Gastrocnemius medialis (tissue), 4 donors: ENCODE results near the gene TCP10L. TPM values are rescaled to one million over a fixed set of nuclear protein-coding genes. Genes with fewer than 3 reads are reported as not detected.

Source experiments
- ATAC-seq, 2 donors: fragments of 150-250 bp; one replicate each; pipeline ENCODE4 v1.9.1; 2016
- DNase-seq, 2 donors: peaks; one replicate each; pipeline ENCODE4 v3.0.0-alpha.2; 2019
- H3K27ac ChIP-seq, 4 donors: fragments of 200-600 bp; sonication (generic); 1 replicate in 1 of 4; 2 replicates in 3 of 4; pipeline ENCODE4 v1.5.1; 2016 to 2018; ENCODE audit warnings: mild to moderate bottlenecking in 2 of 4, moderate library complexity in 1 of 4
- H3K27me3 ChIP-seq, 3 donors: fragments of 200-600 bp; sonication (generic) in 2 of 3; 1 replicate in 1 of 3; 2 replicates in 2 of 3; pipeline versions ENCODE4 v1.5.1 to v1.6.0; 2016 to 2019; ENCODE audit warnings: mild to moderate bottlenecking in 1 of 3, moderate library complexity in 1 of 3
- H3K36me3 ChIP-seq, 2 donors: fragments of 200-600 bp; sonication (generic) in 1 of 2; one replicate each; pipeline ENCODE4 v1.5.1; 2017 to 2018
- H3K4me1 ChIP-seq, 2 donors: fragments of 200-600 bp; sonication (generic) in 1 of 2; one replicate each; pipeline ENCODE4 v1.5.1; 2016 to 2017; ENCODE audit warnings: mild to moderate bottlenecking in 2 of 2
- H3K4me3 ChIP-seq, 4 donors: fragments of 200-600 bp; sonication (generic) in 3 of 4; 1 replicate in 1 of 4; 2 replicates in 3 of 4; pipeline ENCODE4 v1.5.1; 2016 to 2019; ENCODE audit warnings: mild to moderate bottlenecking in 2 of 4
- H3K9me3 ChIP-seq, 3 donors: fragments of 200-600 bp; sonication (generic) in 2 of 3; 1 replicate in 1 of 3; 2 replicates in 2 of 3; pipeline ENCODE4 v1.5.1; 2016 to 2019
- POLR2A ChIP-seq, 2 donors: fragments of 450-650 bp; IDR thresholded peaks; one replicate each; pipeline ENCODE4 v1.6.1; 2017; ENCODE audit warnings: antibody characterized with exemption in 2 of 2, mild to moderate bottlenecking in 2 of 2, moderate library complexity in 2 of 2
- in situ Hi-C, 4 donors: fragments of 200-750 bp; cut with MboI; loops; one replicate each; pipeline versions ENCODE4 v1.15.0 to v1.8.0; 2017; ENCODE audit warnings: low sequenced_read_pairs in 4 of 4
- intact Hi-C: fragments of 100-400 bp; cut with DNase I; formaldehyde crosslinking; loops from one replicate; pipeline ENCODE4 v1.15.1; 2023; ENCODE audit warnings: low total_unique reads
- total RNA-seq, 4 donors: library from RNA; depleted of rRNA; stranded (reverse); fragments of >200 nt; gene quantifications; one replicate each; pipeline versions ENCODE4 v1.1.0 to v1.2.3, GENCODE V29; 2016
- TF ChIP-seq, protein P1 (sequence below), 5 experiments: fragments of 450-650 bp in 3 of 5; fragments of 200-600 bp in 2 of 5; sonication (generic) in 2 of 5; IDR thresholded peaks in 4 of 5; conservative IDR thresholded peaks in 1 of 5; 1 replicate in 4 of 5; 2 replicates in 1 of 5; pipeline ENCODE4 v1.5.1; 2016 to 2019; ENCODE audit warnings: antibody characterized with exemption in 5 of 5, mild to moderate bottlenecking in 3 of 5, moderate library complexity in 3 of 5

Gene TCP10L
- total RNA-seq, 4 donors from 2014 or later = 0.19 to 0.36 (median 0.33) TPM

DNA sequence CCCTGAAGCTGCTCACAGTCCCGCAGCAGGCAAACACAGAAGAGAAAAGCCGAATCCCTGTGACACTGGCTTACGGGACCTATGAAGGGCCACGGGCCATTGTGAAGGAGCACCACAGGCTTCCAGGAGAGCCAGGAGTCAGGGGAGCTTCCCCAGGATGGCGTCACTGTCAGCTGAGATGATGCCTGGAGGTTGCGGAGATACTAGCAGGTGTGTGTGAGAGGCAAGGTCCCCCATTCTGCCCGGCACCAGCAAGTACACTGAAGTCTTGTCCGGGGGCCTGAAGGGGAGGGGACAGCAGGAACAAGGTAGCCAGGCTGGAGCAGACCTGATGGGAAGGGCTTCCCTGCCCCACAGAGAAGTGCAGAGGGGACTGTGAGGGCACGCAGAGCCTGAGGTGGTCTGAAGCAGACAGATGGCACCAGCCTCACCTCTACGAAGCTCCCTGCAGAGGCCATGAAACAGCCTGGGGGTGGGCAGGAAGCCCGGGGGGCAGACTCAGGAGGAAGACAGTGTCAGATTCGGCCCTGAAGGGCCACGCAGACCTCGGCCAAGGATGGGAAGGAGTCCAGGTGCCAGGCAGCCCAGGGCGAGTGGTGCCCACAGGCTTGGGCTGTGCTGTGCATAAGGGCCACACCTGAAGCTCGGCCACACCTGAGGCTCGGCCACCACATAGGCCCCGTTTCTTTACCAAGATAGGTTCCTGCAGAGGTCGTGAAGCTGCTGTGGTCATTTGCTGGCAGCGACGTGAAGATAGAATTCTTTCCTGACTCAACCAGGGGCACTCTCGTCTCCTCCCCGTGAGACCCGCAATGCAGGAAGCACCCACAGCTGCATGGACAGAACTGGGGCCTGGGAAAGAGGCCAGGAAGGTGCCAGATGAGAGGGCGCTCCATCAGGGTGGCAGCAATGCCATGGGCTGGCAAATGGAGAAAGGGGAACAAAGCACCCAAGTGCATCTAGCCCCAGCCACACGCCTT is 10.1 kb downstream of the TCP10L start:
- H3K36me3 ChIP-seq = peaks cover 0 to 8% of the 10 kb centered on the region in 2 donors
- in situ Hi-C loops = no loop called here

DNA sequence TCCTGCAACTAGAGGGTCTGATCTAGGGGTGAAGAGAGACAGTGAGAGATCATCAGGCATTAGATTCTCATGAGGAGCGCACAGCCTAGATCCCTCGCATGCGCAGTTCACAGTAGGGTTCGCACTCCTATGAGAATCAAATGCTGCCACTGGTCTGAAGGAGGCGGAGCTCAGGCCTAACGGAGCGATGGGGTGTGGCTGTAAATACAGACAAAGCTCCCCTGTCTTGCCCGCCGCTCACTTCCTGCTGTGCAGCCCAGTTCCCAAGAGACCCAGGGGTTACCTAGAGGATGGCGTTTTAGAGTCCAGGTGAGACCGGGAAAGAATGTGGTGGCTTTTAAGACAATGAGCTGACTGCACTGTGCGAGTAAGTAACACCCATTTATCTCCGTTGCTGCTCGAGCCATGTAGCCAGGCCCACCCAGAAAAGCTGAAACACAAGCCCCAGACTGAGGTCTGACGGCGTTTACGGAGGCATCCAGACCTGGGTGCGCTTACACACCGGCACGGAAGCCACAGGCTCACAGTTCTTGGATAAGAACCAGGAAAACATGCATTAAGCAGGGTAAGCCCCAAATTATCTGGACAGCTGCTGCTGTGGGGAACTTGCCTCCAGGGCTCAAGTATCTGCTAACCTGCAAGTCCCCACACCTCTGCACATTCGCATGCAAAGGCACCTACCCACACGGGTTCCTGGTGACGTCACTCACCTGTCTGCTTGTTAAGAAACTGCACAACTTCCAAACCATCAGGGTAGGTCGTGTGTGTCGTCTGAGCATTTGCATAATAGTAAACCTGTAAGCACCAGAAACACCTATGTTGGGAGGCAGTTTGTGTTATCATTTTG is 12.5 kb downstream of the TCP10L start:
- intact Hi-C loops = no loop called here

More for the DNA sequence above, 10.1 kb downstream of the TCP10L start:
- Histone ChIP-seq H3K9me3 (no peaks in the 10 kb centered on the region), H3K27me3 (no peaks in the 10 kb centered on the region), H3K4me1 (no peaks in the 10 kb centered on the region), H3K4me3 (no peak overlapping the region), H3K27ac (no peak overlapping the region)
- TF ChIP-seq POLR2A (IDR thresholded peaks at IDR 0.05) = no peak
- TF ChIP-seq, protein P1, sequence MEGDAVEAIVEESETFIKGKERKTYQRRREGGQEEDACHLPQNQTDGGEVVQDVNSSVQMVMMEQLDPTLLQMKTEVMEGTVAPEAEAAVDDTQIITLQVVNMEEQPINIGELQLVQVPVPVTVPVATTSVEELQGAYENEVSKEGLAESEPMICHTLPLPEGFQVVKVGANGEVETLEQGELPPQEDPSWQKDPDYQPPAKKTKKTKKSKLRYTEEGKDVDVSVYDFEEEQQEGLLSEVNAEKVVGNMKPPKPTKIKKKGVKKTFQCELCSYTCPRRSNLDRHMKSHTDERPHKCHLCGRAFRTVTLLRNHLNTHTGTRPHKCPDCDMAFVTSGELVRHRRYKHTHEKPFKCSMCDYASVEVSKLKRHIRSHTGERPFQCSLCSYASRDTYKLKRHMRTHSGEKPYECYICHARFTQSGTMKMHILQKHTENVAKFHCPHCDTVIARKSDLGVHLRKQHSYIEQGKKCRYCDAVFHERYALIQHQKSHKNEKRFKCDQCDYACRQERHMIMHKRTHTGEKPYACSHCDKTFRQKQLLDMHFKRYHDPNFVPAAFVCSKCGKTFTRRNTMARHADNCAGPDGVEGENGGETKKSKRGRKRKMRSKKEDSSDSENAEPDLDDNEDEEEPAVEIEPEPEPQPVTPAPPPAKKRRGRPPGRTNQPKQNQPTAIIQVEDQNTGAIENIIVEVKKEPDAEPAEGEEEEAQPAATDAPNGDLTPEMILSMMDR (IDR thresholded peaks at IDR 0.05 in 4 of 5, conservative IDR thresholded peaks at IDR 0.05 in 1 of 5) = no peak
- ATAC-seq (no peak), DNase-seq (no peak)
- intact Hi-C loops = no loop called here

DNA sequence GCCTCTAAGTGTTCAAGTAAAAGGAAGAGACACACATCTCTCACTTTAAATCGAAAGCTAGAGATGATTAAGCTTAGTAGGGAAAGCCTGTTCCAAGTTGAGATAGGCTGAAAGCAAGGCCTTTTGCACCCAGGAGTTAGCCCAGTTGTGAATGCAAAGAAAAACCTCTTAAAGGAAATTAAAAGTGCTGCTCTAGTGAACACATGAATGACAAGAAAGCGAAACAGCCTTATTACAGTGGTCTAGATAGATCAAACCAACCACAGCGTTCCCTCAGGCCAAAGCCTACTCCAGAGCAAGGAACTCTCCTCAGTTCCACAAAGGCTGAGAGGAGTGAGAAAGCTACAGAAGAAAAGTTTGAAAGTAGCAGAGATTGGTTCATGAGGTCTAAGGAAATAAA is 14.9 kb downstream of the TCP10L start:
- no peak for DNase-seq
- peaks cover 4 to 5% of the 10 kb centered on the region in 2 donors for H3K4me1 ChIP-seq
- no peaks in the 10 kb centered on the region for H3K9me3 ChIP-seq
- in situ Hi-C loops (no loop called here), intact Hi-C loops (loop anchor here (1.0 kb wide), 1 partner anchor 169 kb away; no protein-coding TSS in a partner anchor)
- H3K4me3 ChIP-seq = no peak overlapping the region
- no peak overlapping the region for H3K27ac ChIP-seq
- no peak for TF ChIP-seq POLR2A (IDR thresholded peaks at IDR 0.05)
- TF ChIP-seq, protein P1 (IDR thresholded peaks at IDR 0.05 in 4 of 5, conservative IDR thresholded peaks at IDR 0.05 in 1 of 5) = no peak
- no peaks in the 10 kb centered on the region for H3K36me3 ChIP-seq
- no peaks in the 10 kb centered on the region for H3K27me3 ChIP-seq
- ATAC-seq = no peak

More for the DNA sequence above, 12.5 kb downstream of the TCP10L start:
- Histone ChIP-seq H3K36me3 (no peaks in the 10 kb centered on the region), H3K4me1 (peaks cover 4 to 5% of the 10 kb centered on the region in 2 donors), H3K27ac (no peak overlapping the region), H3K27me3 (no peaks in the 10 kb centered on the region), H3K9me3 (no peaks in the 10 kb centered on the region), H3K4me3 (no peak overlapping the region)
- ATAC-seq = no peak
- in situ Hi-C loops = no loop called here
- DNase-seq = no peak
- TF ChIP-seq, protein P1 (IDR thresholded peaks at IDR 0.05 in 4 of 5, conservative IDR thresholded peaks at IDR 0.05 in 1 of 5) = no peak
- TF ChIP-seq POLR2A (IDR thresholded peaks at IDR 0.05) = no peak

DNA sequence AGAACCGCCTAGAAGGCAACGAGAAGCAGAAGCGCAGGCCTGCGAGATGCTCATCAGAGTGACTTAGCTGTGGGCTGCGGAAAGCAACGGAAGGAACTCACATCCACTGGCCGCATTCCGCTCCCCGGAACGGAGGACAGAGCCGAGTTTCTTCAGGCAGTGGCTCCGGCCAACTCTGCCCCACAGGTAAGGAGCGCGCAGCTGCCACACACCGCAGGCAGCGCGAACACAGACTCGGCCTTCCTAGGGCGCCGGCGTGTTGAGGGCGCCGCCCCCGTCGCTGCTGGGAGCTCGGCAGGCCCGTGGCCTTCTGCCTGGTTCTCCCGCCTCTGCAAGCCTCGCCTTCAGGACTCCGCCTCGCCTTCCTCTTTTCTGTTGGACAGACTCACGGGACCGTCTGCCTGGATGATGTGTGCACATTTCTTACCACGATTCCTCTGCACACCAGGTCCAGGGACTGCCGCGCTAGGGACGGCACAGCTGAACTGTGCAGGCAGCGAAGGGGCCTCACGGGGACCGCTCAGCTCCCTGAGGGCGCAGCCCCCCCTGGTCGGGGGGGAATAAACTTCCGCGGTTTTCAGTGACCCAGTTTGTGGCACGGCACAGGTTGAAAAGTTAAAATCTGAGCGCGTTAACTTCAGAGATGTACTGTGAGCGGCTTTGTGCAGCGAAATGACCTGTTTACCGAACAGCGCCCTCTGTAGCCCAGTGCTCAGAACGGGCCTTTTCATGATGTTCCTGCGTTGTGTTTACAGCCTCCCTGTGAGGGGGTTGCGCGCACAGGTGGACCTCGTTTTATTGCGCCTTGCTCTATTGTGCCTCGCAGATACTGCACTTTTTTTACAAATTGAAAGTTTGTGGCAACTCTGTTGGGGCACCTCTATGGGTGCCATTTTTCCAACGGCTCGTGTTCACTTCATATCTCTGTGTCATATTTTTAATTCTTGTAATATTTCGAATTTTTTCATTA is 15.8 kb downstream of the TCP10L start:
- Histone ChIP-seq H3K36me3 (no peaks in the 10 kb centered on the region), H3K27me3 (no peaks in the 10 kb centered on the region), H3K27ac (peak overlapping the region; percentile 57 to 76 (median 66)), H3K9me3 (no peaks in the 10 kb centered on the region), H3K4me1 (peaks cover 4 to 5% of the 10 kb centered on the region in 2 donors), H3K4me3 (peak overlapping the region; percentile 58 to 84 (median 72))
- in situ Hi-C loops = loop anchor here (10.0 kb wide), 1 partner anchor 165 kb away; no protein-coding TSS in a partner anchor
- intact Hi-C loops = loop anchor here (1.0 to 10.0 kb wide), 3 partner anchors 157 to 295 kb away; partner anchors contain the start of genes EVA1C and MIS18A
- no peak for TF ChIP-seq POLR2A (IDR thresholded peaks at IDR 0.05)
- TF ChIP-seq, protein P1 (IDR thresholded peaks at IDR 0.05 in 4 of 5, conservative IDR thresholded peaks at IDR 0.05 in 1 of 5) = peak; percentile 55 to 80 (median 62)
- DNase-seq (peak; percentile 35 to 44), ATAC-seq (peak; percentile 93)
